Activated B cell treated with CpG ODN at 0.5 μM for 24 hours (primary cell): ENCODE data around the gene AVL9. TPM values are rescaled to one million over a fixed set of nuclear protein-coding genes. Genes with fewer than 3 reads are reported as not detected.

Source experiments
- ATAC-seq: fragments of 200-7000 bp; cut with Tn5 transposase; one replicate; pipeline ENCODE4 v1.10.0; 2021; ENCODE audit warnings: low read depth, mild to moderate bottlenecking, moderate library complexity
- CTCF ChIA-PET: fragments of 350-600 bp; sonication (Branson Sonifier 250); formaldehyde crosslinking; loops from one replicate; lab custom pipeline; 2021; ENCODE audit warnings: antibody characterized with exemption; lab: Charles Lee
- POLR2A ChIA-PET: fragments of 350-600 bp; sonication (Branson Sonifier 250); formaldehyde crosslinking; loops from one replicate; lab custom pipeline; 2021; ENCODE audit warnings: antibody characterized with exemption; lab: Charles Lee
- DNase-seq: peaks from one replicate; pipeline ENCODE4 v3.0.0; 2022
- H3K27ac Mint-ChIP-seq: one replicate; pipeline ENCODE4 v1.8.0; 2020; ENCODE audit warnings: mixed read lengths
- H3K27me3 Mint-ChIP-seq: one replicate; pipeline ENCODE4 v1.8.0; 2021; ENCODE audit warnings: mixed read lengths
- H3K36me3 Mint-ChIP-seq: one replicate; pipeline ENCODE4 v1.8.0; 2021; ENCODE audit warnings: low read depth, mixed read lengths
- H3K4me1 Mint-ChIP-seq: one replicate; pipeline ENCODE4 v1.8.0; 2021; ENCODE audit warnings: mixed read lengths
- H3K4me3 Mint-ChIP-seq: one replicate; pipeline ENCODE4 v1.8.0; 2020; ENCODE audit warnings: mild to moderate bottlenecking, mixed read lengths
- H3K9me3 Mint-ChIP-seq: one replicate; pipeline ENCODE4 v1.8.0; 2020; ENCODE audit warnings: mixed read lengths
- intact Hi-C: fragments of 100-400 bp; cut with micrococcal nuclease; formaldehyde crosslinking; loops from one replicate; pipeline ENCODE4 v1.15.1; 2024
- total RNA-seq: library from RNA; stranded (reverse); gene quantifications from 2 replicates; pipeline ENCODE4 v1.2.3, GENCODE V29; 2022
- TF ChIP-seq, protein P1 (sequence below): fragments of 200-600 bp; IDR thresholded peaks from one replicate; pipeline ENCODE4 v1.8.0; 2022; ENCODE audit warnings: antibody characterized with exemption, mild to moderate bottlenecking

The AVL9 gene
- total RNA-seq, 1 donor from 2014 or later: 52.5 TPM

DNA sequence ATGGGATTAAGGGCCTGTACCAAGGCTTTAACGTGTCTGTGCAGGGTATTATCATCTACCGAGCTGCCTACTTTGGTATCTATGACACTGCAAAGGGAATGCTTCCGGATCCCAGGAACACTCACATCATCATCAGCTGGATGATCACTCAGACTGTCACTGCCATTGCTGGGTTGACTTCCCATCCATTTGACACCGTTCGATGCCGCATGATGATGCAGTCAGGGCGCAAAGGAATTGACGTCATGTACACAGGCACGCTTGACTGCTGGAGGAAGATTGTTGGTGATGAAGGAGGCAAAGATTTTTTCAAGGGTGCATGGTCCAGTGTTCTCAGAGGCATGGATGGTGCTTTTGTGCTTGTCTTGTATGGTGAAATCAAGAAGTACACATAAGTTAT lies 23.3 kb upstream of the AVL9 start:
- ATAC-seq (no peak), DNase-seq (no peak)
- Mint-ChIP-seq H3K27me3 (peaks cover 4% of the 10 kb centered on the region), H3K36me3 (no peaks in the 10 kb centered on the region), H3K4me1 (no peaks in the 10 kb centered on the region), H3K4me3 (no peak overlapping the region), H3K27ac (no peak overlapping the region), H3K9me3 (no peaks in the 10 kb centered on the region)
- intact Hi-C loops: no loop called here
- ChIA-PET POLR2A (no interaction called here), CTCF (no interaction called here)
- TF ChIP-seq, protein P1, sequence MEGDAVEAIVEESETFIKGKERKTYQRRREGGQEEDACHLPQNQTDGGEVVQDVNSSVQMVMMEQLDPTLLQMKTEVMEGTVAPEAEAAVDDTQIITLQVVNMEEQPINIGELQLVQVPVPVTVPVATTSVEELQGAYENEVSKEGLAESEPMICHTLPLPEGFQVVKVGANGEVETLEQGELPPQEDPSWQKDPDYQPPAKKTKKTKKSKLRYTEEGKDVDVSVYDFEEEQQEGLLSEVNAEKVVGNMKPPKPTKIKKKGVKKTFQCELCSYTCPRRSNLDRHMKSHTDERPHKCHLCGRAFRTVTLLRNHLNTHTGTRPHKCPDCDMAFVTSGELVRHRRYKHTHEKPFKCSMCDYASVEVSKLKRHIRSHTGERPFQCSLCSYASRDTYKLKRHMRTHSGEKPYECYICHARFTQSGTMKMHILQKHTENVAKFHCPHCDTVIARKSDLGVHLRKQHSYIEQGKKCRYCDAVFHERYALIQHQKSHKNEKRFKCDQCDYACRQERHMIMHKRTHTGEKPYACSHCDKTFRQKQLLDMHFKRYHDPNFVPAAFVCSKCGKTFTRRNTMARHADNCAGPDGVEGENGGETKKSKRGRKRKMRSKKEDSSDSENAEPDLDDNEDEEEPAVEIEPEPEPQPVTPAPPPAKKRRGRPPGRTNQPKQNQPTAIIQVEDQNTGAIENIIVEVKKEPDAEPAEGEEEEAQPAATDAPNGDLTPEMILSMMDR: no peak

DNA sequence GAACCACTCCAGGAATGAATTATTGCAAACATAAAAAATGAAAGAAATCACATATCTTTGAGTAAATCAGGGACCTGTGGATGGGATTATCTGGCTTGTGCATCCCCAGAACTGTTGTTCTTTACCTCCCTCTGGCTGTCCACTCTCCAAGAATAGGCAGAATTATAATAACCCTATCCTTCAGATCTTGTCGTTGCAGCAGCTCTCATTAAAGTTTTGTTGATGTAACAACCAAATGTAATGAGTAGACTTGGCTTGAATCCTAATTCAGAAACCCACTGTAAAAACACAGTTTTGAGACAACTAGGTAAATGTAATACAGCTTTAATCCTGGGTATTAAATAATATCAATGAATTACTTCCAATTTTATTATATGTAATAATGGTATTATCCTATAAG lies 21.3 kb upstream of the AVL9 start:
- no peak overlapping the region for H3K27ac Mint-ChIP-seq
- no peaks in the 10 kb centered on the region for H3K4me1 Mint-ChIP-seq
- H3K4me3 Mint-ChIP-seq: no peak overlapping the region
- ChIA-PET POLR2A (no interaction called here), CTCF (no interaction called here)
- intact Hi-C loops: no loop called here
- no peaks in the 10 kb centered on the region for H3K36me3 Mint-ChIP-seq
- no peak for DNase-seq
- peaks cover 4% of the 10 kb centered on the region for H3K27me3 Mint-ChIP-seq
- ATAC-seq: no peak
- no peaks in the 10 kb centered on the region for H3K9me3 Mint-ChIP-seq
- TF ChIP-seq, protein P1: no peak

DNA sequence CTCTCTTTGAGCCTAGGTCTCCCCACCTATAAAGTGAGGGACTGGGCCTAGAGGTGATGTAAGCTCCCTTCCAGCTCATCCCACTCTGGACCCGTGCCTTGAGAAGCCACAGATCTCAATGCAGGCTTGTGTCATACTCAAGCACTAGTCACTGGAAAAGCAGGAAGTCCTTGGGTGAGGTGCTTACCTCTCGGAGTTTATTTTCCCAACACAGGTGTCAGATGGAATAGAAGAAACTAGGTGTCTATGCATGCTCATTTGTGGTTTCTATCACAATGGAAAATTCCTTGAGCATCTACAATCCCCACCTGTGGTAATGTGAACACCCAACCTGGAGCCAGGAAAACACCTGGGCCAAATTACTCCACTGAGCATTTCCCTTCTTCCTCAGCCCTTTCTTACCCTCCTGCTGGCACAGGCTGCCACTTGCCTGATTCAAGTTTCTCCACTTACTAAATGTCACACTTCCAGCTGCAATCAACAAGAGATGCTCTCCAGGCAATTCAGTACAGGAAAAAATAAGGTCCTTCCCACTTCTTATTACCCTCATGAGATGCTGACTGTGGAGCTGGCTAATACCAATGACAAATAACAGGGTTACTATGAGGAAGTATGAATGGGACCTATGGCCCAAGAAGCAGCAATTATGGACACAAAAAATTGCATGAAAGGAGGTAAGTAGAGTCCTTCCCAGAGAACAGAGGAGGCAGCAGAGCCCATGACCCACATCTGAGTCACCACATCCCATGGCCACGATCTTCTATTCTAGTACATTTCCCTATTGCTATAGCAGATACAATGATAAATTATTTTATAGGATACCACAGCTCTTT lies 18.3 kb upstream of the AVL9 start:
- DNase-seq: no peak
- no peaks in the 10 kb centered on the region for H3K36me3 Mint-ChIP-seq
- no peaks in the 10 kb centered on the region for H3K27me3 Mint-ChIP-seq
- H3K4me3 Mint-ChIP-seq: no peak overlapping the region
- CTCF ChIA-PET: no interaction called here
- H3K27ac Mint-ChIP-seq: no peak overlapping the region
- H3K9me3 Mint-ChIP-seq: no peaks in the 10 kb centered on the region
- TF ChIP-seq, protein P1: no peak
- no peak for ATAC-seq
- no peaks in the 10 kb centered on the region for H3K4me1 Mint-ChIP-seq
- POLR2A ChIA-PET: no interaction called here
- intact Hi-C loops: no loop called here

DNA sequence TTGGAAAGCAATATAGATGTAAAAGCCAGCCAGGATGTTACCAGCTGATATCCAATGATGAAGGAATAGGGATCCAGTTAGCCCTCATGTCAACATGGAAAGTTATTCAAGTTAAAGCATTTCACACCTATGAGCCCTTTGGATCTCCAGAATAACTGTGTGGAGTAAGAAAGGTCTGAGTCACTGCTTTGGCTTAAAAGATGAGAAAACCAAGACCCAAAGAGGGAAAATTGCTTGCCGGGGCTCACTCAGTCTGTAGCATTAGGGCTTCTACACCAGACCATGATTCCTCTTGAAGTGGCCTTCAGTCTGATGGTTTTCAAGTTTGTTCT lies 17.7 kb upstream of the AVL9 start:
- ATAC-seq (no peak), DNase-seq (no peak)
- H3K36me3 Mint-ChIP-seq: no peaks in the 10 kb centered on the region
- no peak overlapping the region for H3K4me3 Mint-ChIP-seq
- H3K27me3 Mint-ChIP-seq: no peaks in the 10 kb centered on the region
- intact Hi-C loops: no loop called here
- ChIA-PET POLR2A (no interaction called here), CTCF (no interaction called here)
- H3K9me3 Mint-ChIP-seq: no peaks in the 10 kb centered on the region
- H3K4me1 Mint-ChIP-seq: no peaks in the 10 kb centered on the region
- H3K27ac Mint-ChIP-seq: no peak overlapping the region
- TF ChIP-seq, protein P1: no peak

DNA sequence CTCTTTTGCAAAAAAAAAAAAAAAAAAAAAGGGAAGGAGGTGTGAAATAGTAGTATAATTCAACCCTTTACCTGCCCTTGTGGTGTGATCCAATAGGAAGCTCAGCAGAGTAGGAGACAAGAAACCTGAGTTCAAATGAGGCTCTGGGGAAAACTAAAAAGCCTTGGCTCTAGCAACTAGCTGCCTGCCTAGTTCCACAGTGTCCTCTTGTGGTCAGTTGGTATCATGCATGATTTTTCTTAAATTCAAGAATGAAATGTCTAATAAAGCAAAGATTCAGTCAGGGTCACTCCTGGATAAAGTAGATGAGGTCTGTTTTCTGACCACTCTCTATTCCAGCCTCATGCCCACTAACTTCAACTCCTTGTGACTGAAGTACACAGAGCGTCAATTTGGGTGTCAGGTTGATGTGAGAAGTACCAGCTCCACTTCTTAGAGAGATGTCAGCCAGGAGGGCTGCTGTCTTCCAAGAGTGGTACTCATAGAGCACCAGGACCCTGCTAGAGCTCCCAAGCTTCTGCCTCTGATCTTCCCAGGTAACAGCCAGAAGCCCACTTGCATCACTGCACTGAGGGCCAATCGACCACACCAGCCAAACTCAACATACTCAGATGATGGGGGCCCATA lies 15.6 kb upstream of the AVL9 start:
- H3K36me3 Mint-ChIP-seq: peaks cover under 1% of the 10 kb centered on the region
- ChIA-PET CTCF (interaction anchor here (0.8 kb wide), 1 partner anchor 269 kb away, joined by 4 read pairs; no protein-coding TSS in a partner anchor), POLR2A (no interaction called here)
- DNase-seq (no peak), ATAC-seq (no peak)
- TF ChIP-seq, protein P1: no peak
- H3K4me1 Mint-ChIP-seq: no peaks in the 10 kb centered on the region
- H3K4me3 Mint-ChIP-seq: no peak overlapping the region
- H3K27me3 Mint-ChIP-seq: no peaks in the 10 kb centered on the region
- intact Hi-C loops: no loop called here
- H3K27ac Mint-ChIP-seq: no peak overlapping the region
- H3K9me3 Mint-ChIP-seq: no peaks in the 10 kb centered on the region
